ENCODE results near the gene TRAPPC12.

Gene TRAPPC12

DNA sequence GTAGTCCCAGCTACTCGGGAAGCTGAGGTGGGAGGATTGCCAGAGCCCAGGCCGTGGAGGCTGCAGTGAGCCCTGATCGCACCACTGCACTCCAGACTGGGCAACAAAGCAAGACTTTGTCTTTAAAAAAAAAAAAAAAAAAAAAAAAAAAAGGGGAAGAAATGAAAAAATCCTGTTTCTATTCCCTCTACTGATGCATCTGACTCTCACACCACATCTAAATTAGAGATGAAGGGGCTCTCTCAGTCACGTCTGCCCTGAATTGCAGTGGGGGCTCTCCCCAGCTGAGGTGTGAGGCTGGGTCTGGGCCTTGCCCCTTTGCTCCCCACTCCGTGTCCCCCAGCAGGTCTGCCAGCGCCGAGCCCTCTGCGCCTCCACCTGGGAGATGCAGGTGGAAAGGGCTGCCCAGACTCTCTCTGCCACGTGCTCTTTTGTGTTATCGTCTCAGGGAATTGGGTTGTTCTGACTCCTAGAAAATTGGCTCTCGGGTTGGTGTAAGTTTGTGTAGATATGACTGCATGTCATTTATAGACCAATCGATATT lies 30.2 kb downstream of the TRAPPC12 start:
- DNase-seq: no peak

DNA sequence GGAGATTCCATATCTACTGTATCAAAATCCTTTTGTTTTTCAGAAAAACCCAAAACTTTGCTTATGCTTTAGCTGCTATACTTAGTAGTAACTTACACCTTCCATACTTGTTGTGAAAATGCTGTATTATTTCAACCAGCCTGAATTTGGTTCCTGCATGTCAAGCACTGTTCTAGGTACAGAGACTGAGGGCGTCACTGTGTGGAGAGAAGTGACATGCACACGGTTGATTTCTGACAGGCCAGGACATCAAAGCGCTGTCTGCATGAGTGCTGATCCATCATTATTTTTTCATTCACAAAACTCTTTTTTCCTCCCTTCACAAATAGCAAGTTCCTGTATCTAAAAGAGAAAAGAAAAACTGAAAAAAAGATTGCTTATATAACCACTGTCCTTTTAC lies 31.6 kb downstream of the TRAPPC12 start:
- DNase-seq: no peak

DNA sequence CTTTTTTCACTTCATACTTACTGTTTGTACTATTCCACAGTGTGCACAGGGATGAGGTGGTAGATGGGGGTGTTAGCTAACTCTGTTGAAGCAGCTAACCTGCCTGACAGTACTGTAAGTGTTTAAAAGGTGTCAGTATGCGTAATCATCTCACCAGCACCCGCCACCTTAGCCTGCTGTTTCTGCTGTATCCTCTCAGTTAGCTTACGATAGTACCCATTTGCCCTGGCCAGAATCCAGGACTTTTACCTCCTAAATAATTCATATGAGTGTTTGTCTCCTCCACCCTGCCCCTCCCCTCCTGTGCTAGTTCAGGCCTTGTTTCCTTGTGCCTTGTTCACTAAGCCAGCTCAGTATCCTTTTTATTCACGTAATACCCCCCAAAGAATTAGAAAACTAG lies 34.2 kb downstream of the TRAPPC12 start:
- DNase-seq: no peak

DNA sequence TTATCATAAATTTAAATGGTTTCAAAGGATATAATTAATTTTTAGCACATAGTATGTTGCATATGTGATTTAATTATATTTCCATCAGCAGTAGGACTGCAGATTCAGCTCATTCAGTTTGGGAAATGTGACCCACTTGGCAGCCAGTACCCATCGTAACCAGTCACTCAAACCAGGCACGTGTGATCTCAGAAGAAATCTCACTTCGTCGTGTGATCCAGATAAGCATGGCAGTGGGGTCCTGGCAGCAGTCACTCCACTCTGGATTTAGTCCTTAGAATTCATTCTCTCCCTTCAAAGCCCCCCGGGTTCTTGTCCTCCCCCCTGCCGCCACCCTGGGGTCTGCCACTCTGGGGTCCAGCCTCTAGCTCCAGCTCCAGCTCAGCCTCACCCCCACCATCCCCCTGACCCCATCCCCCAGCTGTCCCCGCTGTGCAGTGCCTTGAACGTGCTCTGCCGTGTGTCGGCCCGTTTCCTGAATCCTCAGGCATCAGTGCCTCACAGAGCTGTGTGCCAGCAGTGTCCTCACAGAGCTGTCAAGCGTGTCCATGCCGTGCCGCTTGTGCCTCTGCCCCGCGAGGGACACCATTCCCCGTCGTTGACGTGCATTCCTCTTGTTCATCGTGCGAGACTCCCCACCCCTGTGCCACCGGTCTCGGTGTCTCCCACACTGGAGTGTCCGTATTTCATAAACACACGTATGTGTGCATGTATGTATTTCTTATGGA lies 34.8 kb downstream of the TRAPPC12 start:
- DNase-seq: no peak

DNA sequence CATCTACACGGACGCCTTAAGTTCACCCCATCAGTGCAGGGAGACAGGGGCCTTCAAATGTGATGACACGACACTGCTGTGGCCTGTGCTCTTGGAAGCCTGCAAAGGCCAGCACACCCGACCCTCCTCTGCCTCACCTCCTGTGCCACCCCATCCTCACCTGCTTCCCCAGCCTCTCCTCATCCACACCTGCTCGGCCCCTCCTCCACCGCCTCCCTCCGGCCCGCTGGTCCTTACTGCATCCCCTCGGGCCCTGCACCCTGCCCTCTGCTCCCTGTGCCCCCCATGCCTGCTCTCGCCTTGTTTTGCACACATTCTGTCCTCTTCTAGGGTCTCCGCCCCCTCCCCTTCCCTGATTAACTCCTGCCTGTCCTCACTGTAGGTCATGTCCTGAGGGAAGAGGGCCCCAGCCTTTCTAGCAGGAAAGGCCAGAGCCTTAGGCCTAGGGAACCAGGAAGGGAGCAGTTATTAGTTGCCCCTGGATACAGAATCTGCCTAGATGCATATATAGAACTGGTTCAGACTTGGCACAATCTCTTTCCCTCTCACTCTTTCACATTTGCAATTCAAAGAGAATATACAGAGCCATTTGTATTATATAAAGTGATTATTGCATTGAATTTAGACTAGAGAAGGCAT lies 39.4 kb downstream of the TRAPPC12 start:
- no peak for DNase-seq

DNA sequence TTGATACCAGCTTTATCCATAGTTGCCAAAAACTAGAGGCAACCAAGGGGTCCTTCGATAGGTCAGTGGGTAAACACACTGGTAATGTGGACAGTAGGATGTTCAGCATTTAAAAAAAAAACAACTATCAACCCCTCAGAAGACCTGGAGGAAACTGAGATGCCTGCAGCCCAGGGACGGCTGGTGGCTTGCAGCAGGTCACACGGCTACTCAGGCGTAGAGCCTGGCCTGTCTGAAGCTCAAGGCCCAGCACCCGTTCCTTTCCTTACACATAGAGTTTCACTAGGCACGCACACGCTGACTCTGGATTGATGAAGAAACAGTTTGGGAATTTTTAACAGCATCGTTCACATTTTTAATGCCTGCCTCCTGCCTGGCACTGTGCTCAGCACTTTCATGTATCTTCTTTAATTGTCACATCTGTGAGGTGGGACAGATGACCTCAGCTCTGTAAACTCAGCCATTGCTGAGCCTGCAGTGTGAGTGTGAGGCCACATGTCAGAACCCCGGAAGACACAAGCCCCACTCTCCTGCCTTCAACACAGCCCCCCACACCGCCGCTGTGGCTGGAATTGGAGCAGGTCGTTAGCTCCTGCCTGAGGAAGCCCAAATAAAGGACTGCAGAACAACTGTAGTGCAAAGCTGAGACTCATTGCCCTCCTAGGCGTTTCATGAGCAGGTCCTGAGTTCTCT lies 40.7 kb downstream of the TRAPPC12 start:
- no peak for DNase-seq

DNA sequence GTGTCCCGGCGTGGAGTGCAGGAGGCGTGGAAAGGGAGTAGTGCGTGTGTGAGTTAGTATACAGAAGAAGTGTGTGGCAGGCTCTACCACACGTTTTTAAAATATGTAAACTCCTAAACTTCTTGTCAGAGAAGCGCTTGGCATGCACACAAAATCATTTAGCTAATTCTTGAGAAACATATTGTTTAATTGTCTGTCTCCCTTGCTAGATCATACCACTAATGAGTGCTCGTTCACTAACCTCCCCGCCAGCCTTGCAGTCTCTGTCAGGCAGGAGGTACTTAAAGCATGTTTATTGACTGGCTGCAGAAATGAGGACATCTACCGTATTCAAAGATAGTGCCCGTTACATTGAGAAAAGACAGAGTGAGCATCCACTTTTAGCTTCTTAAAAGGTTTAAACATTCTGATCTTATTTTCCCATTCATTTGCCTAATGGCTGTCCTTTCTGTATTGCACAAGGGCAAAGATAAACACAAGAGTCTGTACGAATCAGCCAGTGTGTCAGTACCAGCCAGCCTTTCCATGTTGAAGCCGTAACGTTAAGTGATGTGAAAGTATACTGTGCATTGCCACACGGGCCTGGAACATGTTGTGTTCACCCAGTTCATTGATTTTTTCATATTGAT lies 41.4 kb downstream of the TRAPPC12 start:
- DNase-seq: no peak

DNA sequence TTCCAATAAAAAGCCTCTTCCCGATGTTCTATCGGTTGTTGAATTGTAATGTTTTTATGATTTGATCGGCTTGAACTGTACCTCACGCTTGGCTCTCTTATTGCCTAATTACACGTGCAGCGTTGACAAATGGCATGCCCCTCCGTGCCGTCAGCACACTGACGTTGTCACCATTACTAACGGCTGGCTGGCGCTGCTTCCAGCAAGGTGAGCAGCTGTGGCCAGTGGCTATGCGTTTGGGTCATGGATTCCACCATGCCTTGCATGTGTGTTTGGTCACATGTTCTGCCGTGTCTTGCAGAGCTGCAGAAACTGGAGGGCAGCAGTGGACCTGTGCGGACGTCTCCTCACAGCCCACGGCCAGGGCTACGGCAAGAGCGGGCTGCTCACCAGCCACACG lies 42.1 kb downstream of the TRAPPC12 start:
- no peak for DNase-seq

DNA sequence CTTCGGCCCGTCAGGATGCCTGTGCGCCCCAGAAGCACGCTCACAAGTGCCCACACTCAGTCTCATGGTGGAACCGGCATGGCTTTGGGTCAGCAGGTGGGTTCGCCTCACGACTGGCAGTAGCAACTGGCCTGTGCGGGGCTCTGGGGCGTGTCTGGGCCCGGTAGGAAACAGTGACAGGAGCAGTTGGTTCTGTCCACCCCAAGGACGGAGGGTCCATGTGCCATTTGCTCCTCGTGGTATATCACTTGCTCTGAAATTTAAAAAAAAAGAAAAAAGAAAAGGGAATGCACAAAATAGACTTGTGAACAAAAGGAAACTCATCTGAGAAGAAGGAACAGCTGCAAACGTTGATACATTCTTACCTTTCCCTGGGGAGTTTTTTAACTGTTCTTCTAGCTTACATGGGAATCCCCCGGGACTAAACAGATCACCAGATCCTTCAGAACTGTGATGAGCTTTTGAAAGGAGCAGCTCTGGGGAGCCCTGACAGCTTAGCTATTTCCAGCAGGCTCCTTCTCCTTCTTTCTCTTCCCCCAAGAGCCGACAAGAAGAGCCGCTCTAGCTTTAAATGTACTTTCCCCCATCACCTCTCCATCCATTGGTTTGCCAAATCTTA lies 42.8 kb downstream of the TRAPPC12 start:
- no peak for DNase-seq

DNA sequence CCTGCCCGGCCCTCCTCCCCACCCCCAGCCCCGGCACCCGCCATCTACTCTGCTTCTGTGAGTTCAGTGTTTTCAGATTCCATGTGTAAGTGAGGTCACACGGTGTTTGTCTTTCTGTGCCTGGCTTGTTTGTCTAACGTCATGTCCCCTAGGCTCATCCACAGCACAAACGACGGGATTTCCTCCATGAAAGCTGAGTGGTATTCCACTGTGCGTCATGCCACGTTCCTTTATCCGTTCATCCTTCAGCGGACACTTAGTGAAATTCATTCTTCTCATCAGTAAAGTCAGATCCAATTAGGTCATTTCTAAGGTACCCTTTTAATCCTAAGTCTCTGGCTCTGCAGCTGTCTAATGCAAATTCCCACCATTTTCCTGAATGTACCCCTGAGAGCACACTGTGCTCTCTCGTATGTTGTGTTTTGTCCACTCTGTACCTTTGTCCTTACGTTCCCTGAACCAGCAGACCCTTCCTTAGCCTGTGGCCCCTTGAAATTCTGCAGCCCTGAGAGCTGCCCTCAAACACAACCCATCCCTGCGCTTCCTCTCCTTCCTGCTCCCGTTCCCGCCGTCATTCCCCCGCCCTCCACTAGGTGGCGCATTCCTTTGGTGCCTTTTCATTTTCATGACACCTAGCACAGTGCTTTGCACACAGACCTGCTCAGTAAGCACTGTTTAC lies 44.1 kb downstream of the TRAPPC12 start:
- DNase-seq: peak; percentile 48

DNA sequence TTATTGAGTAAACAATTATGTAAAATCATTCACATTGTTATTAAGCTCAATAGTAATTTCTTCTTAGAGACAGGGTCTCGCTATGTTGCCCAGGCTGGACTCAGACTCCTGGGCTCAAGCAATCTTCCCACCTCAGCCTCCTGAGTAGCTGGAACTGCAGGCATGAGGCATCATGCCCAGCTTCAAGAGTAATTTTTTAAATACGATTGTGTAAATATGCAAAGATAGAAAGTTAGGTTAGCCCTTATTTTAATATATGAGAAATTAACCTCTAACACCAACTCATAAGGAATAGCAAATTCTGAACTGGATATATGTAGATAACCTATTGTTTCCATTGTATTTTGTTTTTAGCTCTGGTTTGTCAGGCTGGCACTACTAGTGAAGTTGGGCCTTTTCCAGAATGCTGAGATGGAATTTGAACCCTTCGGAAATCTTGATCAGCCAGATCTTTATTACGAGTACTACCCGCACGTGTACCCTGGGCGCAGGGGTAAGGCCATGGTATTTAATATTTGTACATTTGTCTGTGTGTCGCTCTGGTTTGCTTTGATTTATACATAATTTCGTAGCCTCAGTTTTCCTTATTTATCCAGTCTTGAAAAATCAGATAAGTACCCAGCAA lies 44.8 kb downstream of the TRAPPC12 start:
- no peak for DNase-seq

DNA sequence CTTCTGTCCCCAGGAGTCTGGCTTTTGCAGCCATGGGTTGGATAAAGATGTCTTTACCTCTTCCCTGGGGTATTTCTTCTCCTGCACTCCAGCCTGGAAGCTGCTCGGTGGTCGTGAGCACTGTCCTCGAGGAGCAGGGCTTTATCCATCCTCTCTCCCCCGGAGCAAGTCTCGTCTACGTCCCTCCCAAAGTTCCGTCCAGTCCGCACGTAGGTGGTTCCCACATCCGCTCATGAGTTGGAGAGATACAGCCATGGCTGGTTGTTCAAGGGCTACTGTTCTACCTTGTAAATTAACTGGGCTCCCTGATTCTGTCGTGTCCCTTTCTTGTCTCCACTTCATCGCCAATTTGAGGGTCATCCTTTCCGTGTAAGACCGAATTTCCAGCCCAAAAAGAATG lies 47.1 kb downstream of the TRAPPC12 start:
- no peak for DNase-seq

DNA sequence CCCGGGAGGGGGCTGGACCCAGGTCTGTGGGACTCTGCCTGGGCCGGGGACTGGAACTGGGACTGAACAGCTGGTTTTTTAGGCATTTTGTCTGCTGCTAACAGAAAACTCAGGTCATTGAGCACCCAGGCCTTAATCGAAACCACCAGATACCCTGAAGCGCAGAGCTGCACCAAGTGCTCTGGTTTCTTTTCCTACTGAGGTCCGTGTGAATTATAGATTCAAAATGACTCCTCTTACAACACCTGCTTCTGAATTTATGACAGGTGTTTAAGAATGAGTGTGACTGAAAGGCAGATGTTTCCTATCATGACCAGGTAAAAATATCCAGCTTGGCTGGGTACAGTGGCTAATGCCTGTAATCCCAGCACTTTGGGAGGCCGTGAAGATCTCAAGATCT lies 47.8 kb downstream of the TRAPPC12 start:
- no peak for DNase-seq

DNA sequence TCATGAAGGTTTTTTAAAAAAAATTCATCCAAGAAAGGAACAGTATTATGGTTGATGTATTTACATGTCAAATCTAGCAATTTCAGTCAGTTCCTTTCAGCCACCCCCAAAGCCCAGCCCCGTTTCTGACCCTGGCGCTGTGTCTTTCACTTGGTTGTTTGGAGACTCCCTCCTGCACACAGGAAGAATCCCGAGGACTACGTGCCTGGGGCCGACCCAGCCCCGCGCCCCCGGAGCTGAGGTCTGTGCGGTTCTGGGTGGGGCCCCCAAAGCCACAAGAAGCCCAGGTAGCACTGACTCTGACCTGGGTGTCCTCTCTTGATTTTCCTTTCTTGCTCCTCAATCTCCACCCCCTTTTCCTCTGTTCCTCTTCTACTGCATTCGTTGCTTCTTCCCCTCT lies 49.1 kb downstream of the TRAPPC12 start:
- DNase-seq: no peak

DNA sequence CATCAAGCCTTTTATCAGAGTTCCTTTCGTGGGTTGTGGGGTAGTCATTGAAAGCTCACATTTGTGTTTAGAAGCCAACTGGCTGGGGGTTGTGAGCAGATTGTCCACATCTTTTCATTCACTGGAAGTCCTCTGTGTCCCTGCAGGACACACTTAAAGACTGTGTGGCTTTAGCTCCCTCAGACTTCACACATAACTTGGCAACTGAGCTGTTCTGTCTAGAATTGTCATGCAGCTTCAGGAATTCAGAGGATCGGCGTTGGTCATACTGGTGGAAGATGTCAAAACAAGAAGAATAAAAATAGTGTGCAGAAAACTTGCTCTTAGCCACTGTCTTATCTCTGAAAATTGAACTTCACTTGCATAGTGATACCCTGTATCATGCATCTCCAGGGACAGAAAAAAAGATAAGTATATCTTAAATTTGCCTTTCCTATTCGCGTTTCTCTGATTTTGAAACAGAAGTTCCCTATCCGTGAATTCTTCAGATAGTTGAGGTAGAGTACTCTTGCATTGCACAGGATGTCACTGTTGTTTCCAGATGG lies 49.6 kb downstream of the TRAPPC12 start:
- no peak for DNase-seq

DNA sequence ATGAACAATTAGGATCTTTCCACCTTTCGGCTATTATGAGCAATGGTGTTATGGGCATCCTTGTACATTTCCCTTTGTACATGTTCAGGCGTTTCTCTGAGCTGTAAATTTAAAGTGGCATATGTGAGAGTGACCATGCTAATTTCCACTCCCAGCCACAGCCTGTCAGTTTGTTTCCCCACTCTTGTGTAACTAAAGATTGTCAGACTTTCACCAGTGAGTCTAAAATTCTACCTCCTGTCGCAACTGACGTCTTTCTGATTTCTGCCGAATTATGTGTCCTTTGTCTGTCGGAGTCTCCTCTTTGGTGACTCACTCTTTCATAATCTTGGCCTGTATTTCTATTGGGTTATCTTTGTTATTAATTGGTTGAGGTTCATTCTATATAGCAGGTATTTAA lies 50.7 kb downstream of the TRAPPC12 start:
- DNase-seq: no peak

DNA sequence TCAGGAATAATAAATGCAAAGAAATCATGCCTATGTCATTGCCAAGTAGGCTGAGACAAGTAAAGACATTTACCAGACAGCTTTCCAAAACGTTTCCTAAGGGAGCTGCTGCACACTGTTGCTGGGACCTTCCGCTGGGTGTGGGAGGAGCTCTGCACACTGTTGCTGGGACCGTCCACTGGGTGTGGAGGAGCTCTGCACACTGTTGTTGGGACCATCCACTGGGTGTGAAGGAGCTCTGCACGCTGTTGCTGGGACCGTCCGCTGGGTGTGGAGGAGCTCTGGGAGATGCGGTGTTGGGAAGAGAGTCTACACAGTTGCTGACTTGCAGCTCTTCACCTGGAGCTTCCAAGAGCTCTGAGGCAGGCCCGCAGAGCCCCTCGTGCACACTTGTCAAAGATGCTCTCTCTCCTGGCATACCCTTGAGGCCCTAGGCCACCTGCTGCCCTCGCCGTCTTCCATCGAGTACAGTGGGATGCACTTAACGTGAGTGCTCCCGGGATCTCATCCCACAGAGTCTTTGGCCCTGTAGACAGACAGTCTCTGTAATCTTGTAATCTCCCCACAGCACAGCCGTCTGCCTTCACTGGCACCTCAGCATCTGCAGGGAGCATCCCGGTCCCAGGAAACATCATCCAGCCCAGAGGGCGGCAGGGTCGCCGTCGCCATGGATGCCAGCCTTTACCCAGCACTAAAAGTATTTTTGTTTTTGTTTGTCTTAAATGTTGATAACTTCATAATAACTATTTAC lies 51.4 kb downstream of the TRAPPC12 start:
- DNase-seq: no peak

DNA sequence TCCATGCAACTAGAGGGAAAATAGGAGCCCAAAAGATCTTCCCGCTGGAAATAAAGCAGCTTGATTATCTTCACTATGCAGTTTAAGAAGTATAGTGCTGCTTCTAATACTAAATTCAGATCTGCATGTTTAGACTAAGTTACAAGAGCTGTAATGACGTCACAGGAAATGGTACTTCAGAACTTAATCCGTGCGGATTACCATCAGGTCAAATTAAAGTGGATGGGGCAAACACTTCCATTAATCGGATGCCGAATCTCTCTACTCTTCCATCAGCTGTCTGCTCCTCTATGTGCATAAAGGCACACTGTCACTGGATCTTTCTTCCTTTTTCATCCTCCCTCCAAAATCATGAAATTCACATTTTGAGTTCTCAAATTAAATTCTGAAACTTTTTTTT lies 52.6 kb downstream of the TRAPPC12 start:
- DNase-seq: no peak

DNA sequence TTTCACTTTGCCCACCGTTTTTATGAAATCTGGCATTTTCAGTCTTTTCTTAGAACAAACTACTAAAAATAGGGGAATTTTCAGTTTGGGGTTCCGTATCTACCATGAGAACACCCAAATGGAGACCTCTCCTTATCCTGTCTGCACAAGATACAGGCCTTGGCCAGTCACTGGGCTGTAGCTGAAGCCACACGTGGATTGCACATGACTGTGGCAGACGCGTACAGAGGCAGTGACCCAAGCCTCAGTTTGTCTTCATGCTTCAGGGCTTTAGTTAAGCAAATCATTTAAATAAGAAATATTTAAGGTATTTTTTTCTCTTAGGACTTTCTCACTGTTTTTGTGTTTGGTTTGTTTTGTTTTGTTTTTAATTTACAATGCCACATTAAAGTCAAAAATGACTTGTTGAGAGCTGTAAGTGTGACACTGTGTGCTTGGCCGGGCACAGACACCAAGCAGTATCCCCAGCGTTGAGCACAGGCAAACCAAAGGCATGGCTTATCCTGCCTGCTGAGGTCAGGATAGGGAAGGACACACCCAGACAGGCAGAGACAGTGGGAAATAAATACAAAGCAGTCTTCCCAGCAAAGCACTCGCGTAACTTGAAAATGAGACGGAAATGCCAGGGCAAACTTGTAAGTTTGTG lies 53.3 kb downstream of the TRAPPC12 start:
- DNase-seq: no peak

DNA sequence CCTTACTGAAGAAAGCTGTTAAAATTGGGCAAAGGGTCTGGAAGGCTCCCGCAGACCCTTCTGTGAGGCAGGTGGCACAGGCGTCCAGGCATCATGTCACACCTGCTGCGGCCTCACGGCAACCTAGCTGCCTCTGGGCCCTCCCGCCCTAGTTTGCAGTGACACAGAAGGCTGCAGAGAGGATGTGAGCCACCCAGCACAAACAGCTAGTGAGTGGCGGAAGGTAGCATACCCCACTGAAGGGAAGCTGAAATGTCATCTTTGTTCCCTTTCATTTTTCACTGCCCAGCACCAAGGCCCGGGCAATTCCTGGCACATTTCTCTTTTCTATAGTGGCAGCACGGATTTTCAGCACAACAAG lies 53.8 kb downstream of the TRAPPC12 start:
- no peak for DNase-seq
